Neutrophil (primary cell): Measurements from ENCODE around the gene SND1.

ENCODE experiments used
- H3K27ac ChIP-seq: fragments of 200-600 bp; sonication (generic); 2 replicates; pipeline ENCODE4 v1.5.1; 2016; ENCODE audit warnings: mild to moderate bottlenecking, moderate library complexity
- H3K27me3 ChIP-seq: fragments of 200-600 bp; sonication (generic); 2 replicates; pipeline ENCODE4 v1.6.0; 2016; ENCODE audit warnings: mild to moderate bottlenecking
- H3K36me3 ChIP-seq: fragments of 200-600 bp; sonication (generic); 2 replicates; pipeline ENCODE4 v1.5.1; 2017
- H3K4me1 ChIP-seq, 2 experiments: fragments of 200-600 bp in 1 of 2; sonication (generic) in 1 of 2; 1 replicate in 1 of 2; 2 replicates in 1 of 2; pipeline versions ENCODE4 v1.5.1 to v1.6.1; 2013 to 2016; ENCODE audit warnings: low read depth in 1 of 2, low read length in 1 of 2, mild to moderate bottlenecking in 1 of 2, moderate library complexity in 1 of 2; ENCODE audit not compliant: control insufficient read depth in 1 of 2, insufficient read depth in 1 of 2
- H3K4me3 ChIP-seq, 2 experiments: fragments of 200-600 bp in 1 of 2; sonication (generic) in 1 of 2; 1 replicate in 1 of 2; 2 replicates in 1 of 2; pipeline ENCODE4 v1.5.1; 2013 to 2016; ENCODE audit warnings: low read depth in 1 of 2, low read length in 1 of 2, mild to moderate bottlenecking in 1 of 2, moderate library complexity in 1 of 2
- H3K9me3 ChIP-seq: fragments of 200-600 bp; sonication (generic); 2 replicates; pipeline ENCODE4 v1.5.1; 2016
- CTCF ChIP-seq: fragments of 200-600 bp; sonication (generic); IDR thresholded peaks from 2 replicates; pipeline ENCODE4 v1.5.1; 2016; ENCODE audit warnings: antibody characterized with exemption

The SND1 gene

GRCh38 chr7:127760436-127761031 lies 108.5 kb downstream of the SND1 start:
- Histone ChIP-seq H3K4me3 (no peak overlapping the region), H3K9me3 (no peaks in the 10 kb centered on the region), H3K4me1 (no peaks in the 10 kb centered on the region), H3K27ac (no peak overlapping the region), H3K27me3 (no peaks in the 10 kb centered on the region), H3K36me3 (no peaks in the 10 kb centered on the region)
- TF ChIP-seq CTCF, result no peak

DNA sequence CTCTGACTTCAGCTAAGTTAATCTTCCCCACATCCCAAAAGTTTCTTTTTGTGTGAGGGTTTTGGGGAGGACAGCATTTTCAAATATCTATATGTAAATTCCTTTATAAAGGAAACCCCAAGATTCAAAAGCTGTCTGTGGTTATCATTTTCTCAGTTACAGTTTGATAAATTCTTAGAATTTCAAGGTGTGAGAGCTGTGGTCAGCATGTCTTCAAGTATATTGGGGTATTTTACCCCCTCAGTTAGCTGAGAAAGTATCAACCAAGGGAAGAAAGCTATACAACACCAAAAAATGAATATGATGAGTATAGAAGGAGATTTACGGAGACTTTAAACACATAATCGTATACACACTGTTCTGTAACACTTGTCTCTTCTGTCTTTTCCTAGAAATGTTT lies 109.2 kb downstream of the SND1 start:
- Histone ChIP-seq H3K4me3 (no peak overlapping the region), H3K4me1 (no peaks in the 10 kb centered on the region), H3K9me3 (no peaks in the 10 kb centered on the region), H3K27ac (no peak overlapping the region), H3K27me3 (no peaks in the 10 kb centered on the region), H3K36me3 (no peaks in the 10 kb centered on the region)
- no peak for TF ChIP-seq CTCF

- Histone ChIP-seq H3K36me3 (no peaks in the 10 kb centered on the region), H3K4me1 (peaks cover 9 to 12% of the 10 kb centered on the region in 2 experiments), H3K9me3 (no peaks in the 10 kb centered on the region), H3K27ac (no peak overlapping the region), H3K27me3 (no peaks in the 10 kb centered on the region), H3K4me3 (no peak overlapping the region)
- TF ChIP-seq CTCF, result no peak
Measured at GRCh38 chr7:127764681-127765080, 112.7 kb downstream of the SND1 start.

DNA sequence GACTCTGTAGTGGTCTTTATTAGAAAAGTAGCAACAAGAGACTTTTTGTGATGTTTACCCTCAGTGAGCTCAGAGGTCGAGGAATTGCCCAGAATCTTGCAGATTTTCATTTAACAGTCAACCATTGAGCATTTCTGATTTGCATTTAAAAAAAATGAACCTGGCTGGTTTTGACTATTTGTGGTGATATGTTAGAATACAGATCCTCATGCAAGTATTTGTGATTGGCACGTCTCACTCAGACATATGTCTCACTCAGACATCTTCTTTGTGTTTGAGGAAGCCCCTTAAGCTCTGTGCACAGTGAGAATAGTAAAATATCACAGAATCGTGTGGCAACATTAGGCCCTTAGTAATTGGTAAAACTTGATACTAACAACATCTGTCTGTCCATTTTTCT lies 113.2 kb downstream of the SND1 start:
- Histone ChIP-seq H3K36me3 (no peaks in the 10 kb centered on the region), H3K4me1 (peaks cover 9 to 12% of the 10 kb centered on the region in 2 experiments)

DNA sequence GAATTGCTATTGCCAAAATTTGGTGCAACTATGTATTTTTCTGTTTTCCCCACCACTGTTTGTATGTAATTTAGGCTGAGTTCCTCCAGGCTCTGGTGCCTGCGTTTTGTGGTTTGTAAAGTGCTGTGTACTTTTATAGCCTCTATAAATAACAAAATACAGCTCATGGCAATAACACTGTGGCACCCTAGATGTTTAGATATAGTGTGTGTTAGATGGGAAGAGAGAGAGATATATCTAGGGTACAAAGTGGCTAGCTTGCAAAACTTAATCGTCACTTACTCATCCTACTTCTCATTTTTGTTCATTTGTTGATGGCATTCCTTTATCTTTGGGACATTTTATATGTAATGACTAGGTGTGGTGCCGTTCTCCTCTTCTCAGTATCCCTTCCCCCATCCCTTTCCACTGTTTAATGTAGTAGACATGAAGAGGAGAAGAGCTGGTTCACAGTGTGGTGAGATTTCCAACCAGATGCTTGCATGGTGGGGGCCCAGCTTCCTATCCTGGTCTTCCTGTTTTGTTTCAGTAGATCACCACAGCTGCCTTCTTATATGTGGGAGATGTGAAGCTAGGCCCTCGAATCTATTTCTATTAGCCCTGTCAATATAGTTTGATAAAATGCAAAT lies 115.0 kb downstream of the SND1 start:
- no peaks in the 10 kb centered on the region for H3K27me3 ChIP-seq
- H3K4me1 ChIP-seq, result peaks cover 9 to 12% of the 10 kb centered on the region in 2 experiments
- peak overlapping the region; percentile 36 for H3K27ac ChIP-seq
- H3K9me3 ChIP-seq, result no peaks in the 10 kb centered on the region
- no peak overlapping the region for H3K4me3 ChIP-seq
- H3K36me3 ChIP-seq, result no peaks in the 10 kb centered on the region
- no peak for TF ChIP-seq CTCF

More for the DNA sequence above, 113.2 kb downstream of the SND1 start:
- Histone ChIP-seq H3K9me3 (no peaks in the 10 kb centered on the region), H3K27ac (no peak overlapping the region), H3K4me3 (no peak overlapping the region), H3K27me3 (no peaks in the 10 kb centered on the region)
- no peak for TF ChIP-seq CTCF
